ENCODE data around the gene C22orf31.

- TF ChIP-seq GATA2 (IDR thresholded peaks at IDR 0.05; ENCODE audit: low read depth, low read length) (no peak), GATA3 (IDR thresholded peaks at IDR 0.05; ENCODE audit: low read depth, low read length) (no peak)
Observed at GRCh38 chr22:29083933-29084591, 22.4 kb upstream of the C22orf31 start.
